ENCODE measurements around the gene DAAM2. TPM values are rescaled to one million over a fixed set of nuclear protein-coding genes. Genes with fewer than 3 reads are reported as not detected.

The DAAM2 gene
- total RNA-seq, 1 donor from 2014 or later: not detected

DNA sequence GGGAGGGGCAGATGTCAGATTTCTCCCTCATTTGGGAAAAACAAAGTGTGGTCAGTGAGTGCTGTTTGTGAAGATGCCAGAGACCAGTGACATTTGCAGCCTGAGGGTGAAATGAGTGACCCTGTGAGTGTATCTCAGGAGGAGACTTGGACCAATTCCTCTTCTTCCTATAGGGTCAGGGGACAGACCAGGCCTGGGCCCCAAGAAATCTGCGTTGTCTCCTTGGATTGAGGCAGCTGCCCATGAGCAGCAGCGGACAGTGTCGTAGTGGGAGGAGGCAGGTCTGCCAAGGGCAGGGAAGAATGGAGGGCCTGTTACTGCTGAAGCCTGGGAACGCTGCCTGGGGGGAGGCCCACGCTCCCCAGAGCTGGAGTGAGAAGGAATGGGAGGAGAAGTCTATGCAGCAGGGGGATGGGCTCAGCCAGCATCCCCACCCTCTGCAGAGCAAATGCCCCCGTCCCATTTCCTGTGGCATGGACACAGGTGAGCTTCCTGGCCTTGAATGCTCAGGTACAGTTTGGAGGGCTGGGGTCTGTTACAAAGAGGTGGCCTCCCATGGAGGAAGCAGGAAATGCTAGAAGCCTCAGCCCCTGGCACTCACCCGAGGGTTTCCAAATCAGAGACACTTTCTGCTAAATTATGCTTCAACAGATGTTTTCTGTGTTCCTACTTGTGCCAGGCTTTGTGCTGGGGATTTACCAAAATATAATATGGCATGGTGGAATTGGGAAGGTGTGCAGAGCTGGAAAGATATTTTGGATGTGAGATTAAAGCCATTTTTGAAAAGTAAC lies 29.8 kb downstream of the DAAM2 start:
- no peak for ATAC-seq (ENCODE audit: low read depth)
- Mint-ChIP-seq H3K36me3 (ENCODE audit: low read depth) (no peaks in the 10 kb centered on the region), H3K9me3 (no peaks in the 10 kb centered on the region), H3K27me3 (peaks cover 2% of the 10 kb centered on the region), H3K4me1 (no peaks in the 10 kb centered on the region), H3K27ac (no peak overlapping the region), H3K4me3 (no peak overlapping the region)
- POLR2A ChIA-PET: no interaction called here
- TF ChIP-seq, protein P1, sequence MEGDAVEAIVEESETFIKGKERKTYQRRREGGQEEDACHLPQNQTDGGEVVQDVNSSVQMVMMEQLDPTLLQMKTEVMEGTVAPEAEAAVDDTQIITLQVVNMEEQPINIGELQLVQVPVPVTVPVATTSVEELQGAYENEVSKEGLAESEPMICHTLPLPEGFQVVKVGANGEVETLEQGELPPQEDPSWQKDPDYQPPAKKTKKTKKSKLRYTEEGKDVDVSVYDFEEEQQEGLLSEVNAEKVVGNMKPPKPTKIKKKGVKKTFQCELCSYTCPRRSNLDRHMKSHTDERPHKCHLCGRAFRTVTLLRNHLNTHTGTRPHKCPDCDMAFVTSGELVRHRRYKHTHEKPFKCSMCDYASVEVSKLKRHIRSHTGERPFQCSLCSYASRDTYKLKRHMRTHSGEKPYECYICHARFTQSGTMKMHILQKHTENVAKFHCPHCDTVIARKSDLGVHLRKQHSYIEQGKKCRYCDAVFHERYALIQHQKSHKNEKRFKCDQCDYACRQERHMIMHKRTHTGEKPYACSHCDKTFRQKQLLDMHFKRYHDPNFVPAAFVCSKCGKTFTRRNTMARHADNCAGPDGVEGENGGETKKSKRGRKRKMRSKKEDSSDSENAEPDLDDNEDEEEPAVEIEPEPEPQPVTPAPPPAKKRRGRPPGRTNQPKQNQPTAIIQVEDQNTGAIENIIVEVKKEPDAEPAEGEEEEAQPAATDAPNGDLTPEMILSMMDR (IDR thresholded peaks at IDR 0.05): no peak
- DNase-seq: no peak
- CTCF ChIA-PET: no interaction called here
- intact Hi-C loops (cut with micrococcal nuclease): no loop called here

DNA sequence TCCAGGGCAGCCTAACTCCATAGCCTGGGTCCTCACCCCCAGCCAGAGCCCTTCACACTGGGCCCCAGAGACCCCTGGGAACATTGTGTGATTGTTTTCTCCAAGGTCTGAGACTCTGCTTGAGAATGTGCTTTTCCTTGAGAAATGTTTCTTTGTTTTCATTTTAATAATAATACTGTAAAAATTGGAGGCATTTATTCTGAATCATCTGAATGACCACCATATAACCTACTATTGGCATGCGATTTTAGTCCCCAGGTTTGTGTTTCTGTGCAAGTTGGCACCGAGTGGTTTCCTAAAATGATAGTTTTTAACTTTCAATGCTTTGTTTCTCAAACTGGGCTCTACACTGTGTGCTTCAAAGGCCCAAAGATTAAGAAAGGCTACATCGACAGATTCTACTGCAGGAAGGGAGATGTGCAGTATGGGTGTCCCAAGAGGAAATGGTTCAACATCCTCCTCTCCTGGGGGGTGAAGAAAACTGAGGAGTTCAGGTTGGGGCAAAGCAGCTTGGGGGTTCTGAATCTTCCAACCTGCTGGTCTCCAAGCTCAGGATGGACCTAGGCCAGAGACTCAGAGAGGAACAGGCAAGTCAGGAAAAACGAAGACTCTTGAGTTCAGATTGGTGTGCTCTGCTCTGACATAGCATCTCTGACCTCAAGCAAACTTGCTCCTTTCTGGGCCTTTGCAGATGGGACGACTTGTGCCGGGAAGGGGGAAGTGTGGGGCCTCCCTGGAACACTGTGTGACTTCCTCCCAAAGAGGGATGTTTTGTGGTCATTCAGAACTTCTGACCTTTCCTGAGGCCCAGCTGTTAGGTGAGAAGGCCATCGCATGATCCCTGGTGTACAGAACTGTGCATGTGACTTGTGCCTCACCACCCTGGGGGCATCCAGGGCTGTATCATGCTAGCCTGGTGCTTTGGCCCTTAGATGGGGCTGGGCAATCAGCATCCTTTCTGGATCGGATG lies 31.0 kb downstream of the DAAM2 start:
- peaks cover 2% of the 10 kb centered on the region for H3K27me3 Mint-ChIP-seq
- no peak overlapping the region for H3K4me3 Mint-ChIP-seq
- H3K27ac Mint-ChIP-seq: no peak overlapping the region
- H3K4me1 Mint-ChIP-seq: no peaks in the 10 kb centered on the region
- TF ChIP-seq, protein P1 (IDR thresholded peaks at IDR 0.05): no peak
- CTCF ChIA-PET: no interaction called here
- POLR2A ChIA-PET: no interaction called here
- intact Hi-C loops (cut with micrococcal nuclease): no loop called here
- H3K36me3 Mint-ChIP-seq (ENCODE audit: low read depth): no peaks in the 10 kb centered on the region
- H3K9me3 Mint-ChIP-seq: no peaks in the 10 kb centered on the region
- ATAC-seq (ENCODE audit: low read depth) (no peak), DNase-seq (no peak)

DNA sequence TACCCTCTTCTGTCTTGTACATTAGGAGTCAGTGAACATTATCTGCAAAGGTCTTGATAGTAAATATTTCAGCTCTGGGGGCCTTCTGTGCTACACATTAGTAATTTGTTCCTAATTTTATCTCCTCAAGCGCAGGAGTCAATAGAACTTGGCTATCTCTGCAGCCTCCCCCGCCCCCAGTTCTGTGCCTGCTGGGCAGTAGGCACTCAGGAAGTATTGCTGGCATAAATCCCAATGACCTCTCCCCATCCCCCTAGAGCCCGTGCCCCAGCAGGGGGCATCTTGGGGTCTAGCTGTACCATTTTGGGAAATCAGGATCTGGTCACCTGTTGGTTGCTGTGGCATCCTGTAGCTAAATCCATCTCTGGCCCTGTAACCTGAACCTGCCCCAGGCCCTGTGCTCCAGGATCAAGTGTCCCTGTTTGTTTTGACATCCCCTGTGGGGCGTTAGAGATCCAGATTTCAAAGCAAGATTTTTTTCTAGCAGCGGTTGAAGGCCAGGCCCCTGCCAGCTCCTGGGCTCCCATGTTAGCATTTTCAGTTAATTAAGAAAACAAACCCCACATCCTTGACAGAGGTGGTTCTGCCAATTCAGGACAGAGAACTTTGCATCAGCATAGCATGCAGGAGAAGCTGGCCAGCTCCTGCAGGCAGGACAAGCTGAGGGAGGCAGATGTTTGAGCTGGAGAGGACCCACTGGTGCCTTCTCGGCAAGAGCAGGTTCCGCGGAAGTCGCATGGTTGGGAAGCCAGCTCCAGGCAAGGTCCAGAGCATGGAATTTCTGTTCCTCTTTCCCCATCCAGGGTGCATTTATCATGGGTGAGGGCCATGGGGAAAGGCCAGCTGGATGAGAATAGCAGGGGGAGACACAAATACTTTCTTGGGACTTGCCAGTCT lies 32.1 kb downstream of the DAAM2 start:
- H3K4me1 Mint-ChIP-seq: no peaks in the 10 kb centered on the region
- POLR2A ChIA-PET: no interaction called here
- CTCF ChIA-PET: no interaction called here
- no peak for DNase-seq
- TF ChIP-seq, protein P1 (IDR thresholded peaks at IDR 0.05): no peak
- H3K27ac Mint-ChIP-seq: no peak overlapping the region
- no peaks in the 10 kb centered on the region for H3K9me3 Mint-ChIP-seq
- no peak for ATAC-seq (ENCODE audit: low read depth)
- no peaks in the 10 kb centered on the region for H3K36me3 Mint-ChIP-seq (ENCODE audit: low read depth)
- H3K4me3 Mint-ChIP-seq: no peak overlapping the region
- intact Hi-C loops (cut with micrococcal nuclease): no loop called here
- H3K27me3 Mint-ChIP-seq: peaks cover 2% of the 10 kb centered on the region

DNA sequence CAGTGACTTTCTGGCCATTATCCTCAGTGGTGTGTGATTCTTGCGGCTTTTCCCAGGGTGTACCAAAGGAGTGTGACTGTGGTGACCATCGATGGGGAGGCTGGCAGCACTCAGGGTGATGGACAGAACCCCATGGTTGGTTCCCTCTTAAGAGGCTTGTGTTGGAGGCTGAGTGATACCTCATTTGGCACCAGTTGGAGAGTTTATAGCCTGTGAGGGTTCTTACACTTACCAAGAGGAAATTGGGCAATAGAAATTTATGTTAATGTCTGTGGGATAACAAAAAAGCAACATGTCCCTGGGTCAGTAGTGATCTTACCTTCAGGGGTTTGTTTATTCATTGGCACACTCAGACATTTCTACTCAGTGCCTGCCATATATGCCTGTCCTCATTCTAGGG lies 37.2 kb downstream of the DAAM2 start:
- no peaks in the 10 kb centered on the region for H3K36me3 Mint-ChIP-seq (ENCODE audit: low read depth)
- H3K27me3 Mint-ChIP-seq: no peaks in the 10 kb centered on the region
- DNase-seq: no peak
- no peak overlapping the region for H3K27ac Mint-ChIP-seq
- ChIA-PET CTCF (no interaction called here), POLR2A (no interaction called here)
- H3K4me1 Mint-ChIP-seq: no peaks in the 10 kb centered on the region
- intact Hi-C loops (cut with micrococcal nuclease): no loop called here
- H3K9me3 Mint-ChIP-seq: no peaks in the 10 kb centered on the region
- TF ChIP-seq, protein P1 (IDR thresholded peaks at IDR 0.05): no peak
- ATAC-seq (ENCODE audit: low read depth): no peak
- no peak overlapping the region for H3K4me3 Mint-ChIP-seq
